GM19023 (cell line): Measurements from ENCODE around the gene MTMR8.
"Not testable (repeated sequence)": the region's sequence is repeated elsewhere in the genome, so short reads cannot be mapped to it uniquely, and the experiment has no call there.

ENCODE experiments used
- ATAC-seq: cut with Tn5 transposase; IDR thresholded peaks from one replicate; pipeline ENCODE4 v1.9.1; 2021; ENCODE audit warnings: mild to moderate bottlenecking, moderate library complexity; ENCODE audit not compliant: unreplicated experiment

MTMR8 gene

DNA sequence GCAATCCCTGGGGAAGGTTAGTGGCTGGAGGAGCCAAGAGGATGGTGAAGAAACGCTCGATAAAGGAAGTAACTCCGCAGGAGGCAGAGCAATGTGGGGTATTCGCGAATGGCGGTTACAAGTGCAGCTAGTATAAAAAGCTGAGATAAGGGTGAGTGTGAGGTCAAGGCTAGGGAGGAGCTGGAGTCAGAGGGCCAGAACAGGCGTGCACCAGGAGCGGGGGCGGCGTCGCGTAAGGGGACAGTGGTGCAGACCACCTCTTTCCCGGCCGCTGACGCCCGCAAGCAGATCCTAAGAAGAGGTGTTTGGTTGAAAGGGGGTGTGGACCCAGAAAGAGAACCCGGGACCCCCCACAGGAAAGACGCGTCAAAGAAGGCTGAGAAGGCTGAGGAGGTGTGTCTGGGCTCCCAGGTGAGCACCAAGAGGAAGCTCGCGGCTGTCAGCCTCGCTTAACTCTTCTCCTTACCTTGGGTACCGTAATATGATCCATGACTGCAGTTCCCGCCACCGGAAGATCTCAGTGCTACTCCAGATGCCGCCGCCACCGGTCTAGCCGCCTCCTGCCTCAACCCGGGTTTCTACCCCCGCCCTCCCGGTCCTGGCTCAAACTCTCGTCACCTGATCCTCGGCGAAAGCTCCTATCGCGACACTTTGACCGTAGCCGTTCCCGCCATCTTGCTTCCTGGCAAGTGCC is at the start of gene MTMR8:
MTMR8 (minus strand) TSS at position 579 of the 694 bp plus-strand sequence; CDS start at position 490, 89 bp downstream.
- peak; percentile 94 for ATAC-seq

DNA sequence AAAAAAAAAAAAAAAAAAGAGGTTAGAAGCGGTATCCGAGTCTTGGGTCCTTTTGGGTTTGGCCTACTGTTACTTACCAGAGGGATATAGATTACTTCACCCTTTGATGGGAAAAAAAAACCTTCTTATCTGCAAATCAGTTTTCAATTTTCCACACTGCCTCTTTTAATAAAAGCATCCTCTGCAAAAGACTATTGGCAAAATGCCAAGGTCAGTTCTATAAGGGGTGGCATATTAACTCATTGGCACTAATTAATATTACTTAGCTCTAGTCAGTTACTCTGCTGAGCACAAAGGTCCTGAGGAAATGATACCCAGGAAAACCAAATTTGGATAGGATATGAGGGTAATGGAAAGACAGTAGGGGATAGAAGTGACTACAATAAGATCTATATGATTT is 44.3 kb upstream of the MTMR8 start:
- ATAC-seq, result no peak

DNA sequence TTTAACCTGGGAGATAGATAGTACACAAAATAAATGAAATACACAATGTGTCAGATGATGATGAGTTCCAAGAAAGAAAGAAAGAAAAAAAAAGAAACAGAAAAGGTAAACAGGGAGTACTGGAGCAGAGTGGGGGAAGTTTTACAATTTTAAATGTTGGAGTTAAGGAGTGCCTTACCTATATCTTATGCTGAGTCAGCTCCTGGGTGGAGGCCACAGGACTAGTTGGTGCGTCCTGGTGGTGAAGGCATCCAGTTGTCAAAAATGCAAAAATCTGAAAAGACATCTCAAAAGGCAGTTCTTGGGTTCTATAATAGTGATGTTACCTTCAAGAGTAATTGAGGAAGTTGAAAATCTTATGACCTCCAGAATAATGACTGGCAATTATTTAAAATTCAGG is 42.4 kb upstream of the MTMR8 start:
- no peak for ATAC-seq

DNA sequence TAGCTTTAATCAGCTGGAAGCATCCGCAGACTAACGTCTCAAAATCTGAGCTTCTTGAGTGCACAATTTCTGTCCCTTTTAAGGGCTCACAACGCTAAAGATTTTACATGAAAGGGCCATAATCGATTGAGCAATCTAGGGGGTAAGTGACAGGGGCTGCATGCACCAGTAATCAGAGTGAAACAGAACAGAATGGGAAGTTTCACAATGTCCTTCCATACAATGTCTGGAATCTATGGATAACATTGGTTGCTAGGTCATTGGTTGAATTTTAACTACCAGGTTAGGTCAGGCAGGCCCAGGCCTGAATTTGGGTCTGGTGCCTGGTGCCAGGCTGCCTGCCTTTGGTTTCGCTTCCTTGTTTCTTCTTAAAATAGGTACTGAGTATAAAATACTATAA is 42.0 kb upstream of the MTMR8 start:
- no peak for ATAC-seq

DNA sequence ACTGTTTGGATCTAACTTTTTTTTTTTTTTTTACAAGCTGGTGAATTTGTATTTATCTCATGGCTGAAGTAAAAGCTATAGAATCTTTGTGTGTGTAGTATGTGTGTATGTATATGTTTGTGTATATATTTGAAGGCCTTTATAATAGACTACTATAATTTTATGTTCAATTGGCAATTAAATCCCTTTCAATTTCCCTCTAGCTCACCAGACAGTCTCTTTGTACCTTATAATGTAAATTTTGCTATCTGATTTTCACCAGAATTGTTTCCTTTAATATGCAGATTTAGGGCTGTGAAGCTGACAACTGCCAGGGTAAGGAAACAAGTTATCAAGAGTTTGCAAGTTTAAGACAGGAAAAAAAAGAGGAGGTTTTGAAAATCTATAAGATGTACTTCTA is 33.1 kb upstream of the MTMR8 start:
- ATAC-seq, result no peak

DNA sequence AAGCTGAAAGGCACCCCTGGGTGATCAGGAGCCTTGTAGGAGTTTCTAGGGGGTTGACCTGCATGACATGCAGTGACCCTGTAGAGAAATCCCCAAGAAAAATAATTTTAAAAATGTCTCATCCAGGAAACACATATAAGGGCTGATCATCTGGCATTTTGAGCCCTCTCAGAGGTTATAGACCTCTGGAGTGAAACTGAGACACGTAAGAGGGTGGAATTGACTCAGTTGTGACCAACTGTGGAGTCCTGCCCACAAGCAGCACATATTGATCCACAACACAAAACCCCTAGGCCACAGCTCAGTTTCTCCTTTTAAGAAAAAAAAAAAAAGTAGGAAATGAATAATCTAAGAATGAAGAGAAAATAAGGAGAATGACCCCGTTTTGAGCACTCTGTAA is 32.5 kb upstream of the MTMR8 start:
- peak; percentile 78 for ATAC-seq

DNA sequence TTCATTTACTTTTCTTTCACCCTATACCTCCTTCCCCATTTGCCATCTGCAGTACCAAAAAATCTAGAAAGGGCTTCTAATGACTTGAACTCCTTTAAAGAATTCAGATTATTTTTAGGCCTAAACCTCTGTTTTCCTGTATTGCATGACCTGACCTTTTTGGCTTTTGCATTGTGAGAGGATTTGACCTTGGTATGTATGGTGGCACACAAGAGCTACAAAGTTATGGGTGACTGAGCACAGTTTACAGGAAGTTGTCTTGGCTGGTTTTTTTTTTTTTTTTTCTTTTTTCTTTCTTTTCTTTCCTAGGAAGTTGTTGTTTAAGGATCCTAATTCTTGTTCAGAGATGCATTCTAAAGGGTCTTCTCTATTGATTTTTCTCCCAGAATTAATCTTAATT is 32.0 kb upstream of the MTMR8 start:
- peak; percentile 36 for ATAC-seq

DNA sequence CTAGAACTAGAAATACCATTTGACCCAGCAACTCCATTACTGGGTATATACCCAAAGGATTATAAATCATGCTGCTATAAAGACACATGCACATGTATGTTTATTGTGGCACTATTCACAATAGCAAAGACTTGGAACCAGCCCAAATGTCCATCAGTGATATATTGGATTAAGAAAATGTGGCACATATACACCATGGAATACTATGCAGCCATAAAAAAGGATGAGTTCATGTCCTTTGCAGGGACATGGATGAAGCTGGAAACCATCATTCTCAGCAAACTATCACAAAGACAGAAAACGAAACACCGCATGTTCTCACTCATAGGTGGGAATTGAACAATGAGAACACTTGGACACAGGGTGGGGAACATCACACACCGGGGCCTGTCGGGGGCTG is 14.5 kb upstream of the MTMR8 start:
- not testable (repeated sequence) for ATAC-seq

DNA sequence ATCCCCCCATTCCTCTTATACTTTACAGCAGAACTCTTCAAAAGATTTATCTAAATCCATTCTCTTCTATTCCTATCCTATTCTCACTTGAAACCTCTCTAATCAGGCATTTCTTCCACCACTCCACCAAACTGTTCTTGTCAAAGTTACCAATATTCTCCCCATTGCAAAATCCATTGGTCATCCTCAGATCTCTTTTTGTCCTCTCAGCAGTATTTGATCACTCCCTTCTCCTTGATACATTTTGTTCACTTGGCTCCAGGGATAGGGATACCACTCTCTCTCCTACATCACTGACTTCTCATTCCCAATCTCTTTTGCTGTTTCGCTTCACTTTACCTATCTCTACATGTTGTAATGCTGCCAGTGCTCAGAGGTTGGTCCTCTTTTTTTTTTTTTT is 2.8 kb upstream of the MTMR8 start:
- no peak for ATAC-seq

DNA sequence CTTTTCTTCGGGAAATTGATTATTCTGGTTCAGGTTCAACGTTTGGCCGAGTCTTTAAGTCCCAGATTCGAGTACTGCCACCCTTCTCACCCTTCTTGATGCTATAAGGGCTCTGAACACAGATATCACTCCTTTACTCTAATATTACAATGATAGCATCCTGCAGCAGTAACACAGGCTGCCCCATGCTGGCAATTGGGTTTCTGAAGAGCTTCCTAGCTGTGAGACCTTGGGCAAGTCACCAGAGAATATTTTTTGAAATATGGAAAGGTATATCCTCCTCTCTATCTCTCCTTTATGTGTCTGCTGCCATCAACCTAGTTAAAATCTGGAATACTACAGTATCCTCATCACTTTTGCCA is 297 bp upstream of the MTMR8 start:
- peak; percentile 26 for ATAC-seq

DNA sequence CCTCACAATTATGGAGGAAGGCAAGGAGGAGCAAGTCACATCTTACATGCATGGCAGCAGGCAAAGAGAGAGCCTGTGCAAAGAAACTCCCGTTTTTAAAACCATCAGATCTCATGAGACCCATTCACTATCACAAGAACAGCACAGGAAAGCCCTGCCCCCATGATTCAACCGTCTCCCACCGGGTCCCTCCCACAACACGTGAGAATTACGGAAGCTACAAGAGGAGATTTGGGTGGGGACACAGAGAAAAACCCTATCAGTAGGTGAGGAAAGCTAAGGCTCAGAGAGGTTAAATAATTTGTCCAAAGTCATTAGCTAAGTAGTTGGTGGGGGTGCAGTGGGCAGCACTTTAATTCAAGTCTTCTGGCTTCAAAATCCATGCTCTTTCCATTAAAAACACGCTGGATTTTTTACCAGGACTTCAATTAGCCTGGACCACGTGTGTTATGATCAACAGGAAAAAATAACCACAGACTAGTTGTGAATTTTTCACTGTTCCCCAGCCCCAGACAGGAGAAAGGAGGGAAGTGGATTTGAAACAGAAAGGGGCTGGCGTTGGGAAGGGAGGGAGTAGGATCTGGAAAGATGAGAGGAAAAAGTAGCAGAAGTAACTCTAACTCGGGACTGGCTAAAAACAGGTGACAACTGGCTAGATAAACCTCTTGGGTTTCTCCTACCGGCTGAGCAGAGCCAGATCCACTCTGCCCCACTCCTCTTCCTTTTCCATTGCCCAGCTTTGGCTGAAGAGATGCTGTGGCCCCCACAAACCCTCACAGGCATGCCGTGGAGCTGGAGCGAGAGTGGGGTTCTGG is 986 bp downstream of the MTMR8 start:
- peak; percentile 14 for ATAC-seq

DNA sequence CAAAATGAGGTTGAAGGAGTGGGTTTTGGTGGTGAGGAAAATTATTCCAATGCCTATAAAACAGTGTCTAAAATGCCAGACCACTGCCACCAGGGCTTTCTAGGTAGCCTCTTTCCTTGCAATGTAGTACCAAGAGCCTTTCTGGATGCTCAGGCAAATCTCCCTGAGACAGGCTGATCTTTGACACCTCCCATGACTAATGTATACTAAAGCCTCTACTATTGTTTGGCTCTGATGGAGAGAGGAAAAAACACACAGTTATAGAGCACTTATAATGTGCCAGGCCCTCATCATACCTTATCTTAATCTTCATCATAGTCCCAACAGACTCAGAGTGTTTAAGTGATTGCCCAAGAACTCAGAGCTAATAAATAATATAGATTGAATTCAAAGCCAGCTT is 5.8 kb downstream of the MTMR8 start:
- no peak for ATAC-seq

DNA sequence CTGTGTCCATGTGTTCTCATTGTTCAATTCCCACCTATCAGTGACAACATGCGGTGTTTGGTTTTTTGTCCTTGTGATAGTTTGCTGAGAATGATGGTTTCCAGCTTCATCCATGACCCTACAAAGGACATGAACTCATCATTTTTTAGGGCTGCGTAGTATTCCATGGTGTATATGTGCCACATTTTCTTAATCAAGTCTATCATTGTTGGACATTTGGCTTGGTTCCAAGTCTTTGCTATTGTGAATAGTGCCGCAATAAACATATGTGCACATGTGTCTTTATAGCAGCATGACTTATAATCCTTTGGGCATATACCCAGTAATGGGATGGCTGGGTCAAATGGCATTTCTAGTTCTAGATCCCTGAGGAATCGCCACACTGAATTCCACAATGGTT is 14.5 kb downstream of the MTMR8 start:
- not testable (repeated sequence) for ATAC-seq

DNA sequence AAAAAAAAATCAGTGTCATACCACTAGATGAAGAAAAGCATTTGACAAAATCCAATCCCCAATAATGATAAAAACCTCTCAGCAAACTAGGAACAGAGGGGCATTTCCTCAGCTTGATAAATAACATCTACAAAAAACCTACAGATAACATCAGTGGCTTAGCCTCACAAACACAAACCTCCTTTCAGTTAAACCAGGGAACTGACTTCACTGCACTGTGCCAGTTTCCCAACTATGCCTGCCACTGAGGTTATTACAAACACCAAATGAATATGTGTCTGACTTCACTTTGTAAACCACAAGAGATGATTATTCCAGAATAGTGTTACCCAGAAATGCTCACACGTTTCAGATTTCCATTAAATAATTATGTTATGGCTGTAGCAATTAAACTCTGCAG is 15.3 kb downstream of the MTMR8 start:
- ATAC-seq, result no peak

DNA sequence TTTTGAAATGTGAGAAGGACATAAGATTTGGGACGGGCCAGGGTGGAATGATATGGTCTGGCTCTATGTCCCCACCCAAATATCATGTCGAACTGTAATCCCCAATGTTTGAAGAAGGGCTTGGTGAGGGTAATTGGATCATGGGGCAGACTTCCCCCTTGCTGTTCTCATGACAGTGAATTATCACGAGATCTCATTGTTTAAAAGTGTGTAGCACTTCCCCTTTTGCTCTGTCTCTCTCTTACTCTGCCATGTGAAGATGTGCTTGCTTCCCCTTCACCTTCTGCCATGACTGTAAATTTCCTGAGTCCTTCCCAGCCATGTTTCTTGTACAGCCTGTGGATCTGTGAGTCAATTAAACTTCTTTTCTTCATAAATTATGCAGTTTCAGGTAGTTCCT is 17.5 kb downstream of the MTMR8 start:
- no peak for ATAC-seq

DNA sequence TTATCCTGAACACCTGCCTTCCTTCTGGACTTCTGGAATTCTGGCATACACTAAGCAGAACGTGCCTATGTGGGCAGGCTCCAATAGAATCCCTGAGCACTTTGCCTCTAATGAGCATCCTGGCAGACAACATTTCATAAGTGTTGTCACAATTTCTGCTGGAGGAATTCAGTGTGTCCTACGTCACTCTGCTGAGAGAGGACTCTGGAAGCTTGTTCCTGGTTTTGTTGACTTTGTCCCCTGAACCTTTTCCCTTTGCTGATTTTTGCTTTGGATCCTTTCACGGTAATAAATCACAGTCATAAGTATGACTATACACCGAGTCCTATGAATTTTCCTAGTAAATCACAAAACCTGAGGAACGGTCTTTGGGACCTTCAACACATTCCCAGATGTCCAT is 43.2 kb downstream of the MTMR8 start:
- no peak for ATAC-seq

DNA sequence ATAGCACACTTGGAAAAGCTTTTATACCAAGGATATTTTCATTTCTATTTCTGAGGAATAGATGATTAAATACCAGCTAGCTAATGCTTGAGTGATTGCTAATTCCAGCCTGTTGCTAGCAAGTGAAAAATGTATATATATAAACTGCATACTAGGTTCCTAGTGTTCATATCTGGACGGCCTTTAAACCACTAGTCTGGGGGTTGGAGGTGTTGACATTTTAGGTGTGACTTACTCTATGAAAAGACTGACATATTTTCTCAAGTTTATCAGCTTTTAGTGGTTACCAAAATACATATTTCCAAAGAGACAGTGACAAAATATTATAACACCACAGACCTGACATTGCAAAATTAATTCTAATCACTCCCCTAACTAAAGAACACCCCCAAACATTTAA is 44.7 kb downstream of the MTMR8 start:
- no peak for ATAC-seq

DNA sequence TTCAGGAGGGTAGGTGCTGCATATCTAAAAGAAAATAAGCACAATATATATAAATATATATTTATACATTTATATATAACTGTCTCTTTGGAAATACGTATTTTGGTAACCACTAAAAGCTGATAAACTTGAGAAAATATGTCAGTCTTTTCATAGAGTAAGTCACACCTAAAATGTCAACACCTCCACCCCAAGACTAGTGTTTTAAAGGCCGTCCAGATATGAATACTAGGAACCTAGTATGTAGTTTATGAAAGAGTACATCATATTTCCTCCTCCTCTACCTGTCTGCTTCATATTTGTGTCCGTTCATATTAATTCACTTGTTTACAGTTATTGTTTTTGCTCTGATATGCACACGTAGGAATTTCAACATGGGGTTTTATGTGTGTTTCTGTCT is 45.2 kb downstream of the MTMR8 start:
- no peak for ATAC-seq

DNA sequence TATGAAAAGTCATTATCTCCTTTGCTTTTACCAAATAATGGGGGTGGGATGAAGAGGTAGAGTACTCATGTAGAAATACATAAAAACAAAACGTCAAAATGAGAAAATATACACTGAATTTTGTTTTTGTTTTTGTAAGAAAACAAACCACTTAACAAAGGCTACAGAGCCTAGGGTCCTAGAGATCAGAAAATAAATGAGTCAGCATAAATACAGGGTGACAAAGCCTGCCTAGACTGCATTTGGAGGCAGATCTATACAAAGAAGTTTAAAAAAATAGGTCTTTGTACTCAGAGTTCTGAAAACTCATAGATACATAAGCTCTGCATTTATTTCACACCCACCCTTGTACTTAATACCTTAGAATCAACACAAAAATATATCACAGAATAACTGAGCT is 52.4 kb downstream of the MTMR8 start:
- ATAC-seq, result no peak

DNA sequence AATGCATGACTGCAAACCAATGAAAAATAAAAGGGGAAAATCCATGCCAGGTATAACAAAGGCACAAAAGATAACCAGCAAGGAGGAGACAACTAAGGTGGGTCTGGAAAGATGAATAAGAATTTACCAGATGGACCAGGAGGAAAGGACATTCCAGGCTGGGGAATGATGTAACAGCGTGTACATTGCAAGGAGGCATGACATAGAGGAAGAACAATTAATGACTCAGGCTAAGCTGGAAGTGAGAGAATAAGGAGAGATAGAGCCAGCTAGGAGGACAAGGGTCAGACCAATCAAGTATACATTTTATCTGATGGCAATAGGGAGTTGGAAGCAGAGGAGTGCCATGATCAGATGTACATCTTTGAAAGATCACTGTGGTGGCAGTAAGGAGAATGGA is 57.0 kb downstream of the MTMR8 start:
- ATAC-seq, result no peak

DNA sequence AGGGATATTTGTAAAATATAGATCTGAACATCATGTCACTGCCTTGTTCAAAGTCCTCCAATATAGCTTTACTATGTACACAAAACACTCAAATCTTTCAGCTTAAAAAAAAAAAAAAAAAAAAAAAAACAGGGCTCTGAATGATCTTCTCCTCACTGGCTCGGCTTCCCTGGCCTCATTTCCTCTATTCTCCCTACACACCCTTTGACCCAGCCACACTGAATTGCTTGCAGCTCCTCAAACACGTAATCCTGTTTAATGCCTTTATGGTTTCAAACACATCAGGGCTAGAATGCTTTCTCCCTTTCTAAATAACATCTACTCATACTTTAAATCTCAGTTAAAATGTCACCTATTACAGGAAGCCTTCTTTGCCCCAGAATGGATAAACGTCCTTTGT is 60.8 kb downstream of the MTMR8 start:
- ATAC-seq, result no peak

DNA sequence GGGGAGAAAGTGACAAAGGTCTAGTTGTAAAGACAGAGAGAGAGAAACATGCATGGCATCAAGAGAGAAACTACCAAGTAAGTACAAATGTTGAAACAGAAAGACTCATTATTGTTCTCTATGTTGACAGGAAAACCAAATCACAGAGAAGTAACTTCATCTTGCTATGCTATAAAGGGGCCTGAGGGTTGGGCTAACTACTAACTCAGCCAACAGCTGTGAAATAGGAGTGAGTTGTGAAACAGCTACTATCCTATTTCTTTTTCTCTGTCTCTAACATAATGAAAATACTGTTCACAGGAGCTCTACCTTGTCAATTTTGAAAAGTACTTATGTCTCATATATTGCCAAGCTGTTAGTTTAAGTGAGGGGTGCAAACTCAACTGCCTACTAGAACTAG is 65.0 kb downstream of the MTMR8 start:
- no peak for ATAC-seq

DNA sequence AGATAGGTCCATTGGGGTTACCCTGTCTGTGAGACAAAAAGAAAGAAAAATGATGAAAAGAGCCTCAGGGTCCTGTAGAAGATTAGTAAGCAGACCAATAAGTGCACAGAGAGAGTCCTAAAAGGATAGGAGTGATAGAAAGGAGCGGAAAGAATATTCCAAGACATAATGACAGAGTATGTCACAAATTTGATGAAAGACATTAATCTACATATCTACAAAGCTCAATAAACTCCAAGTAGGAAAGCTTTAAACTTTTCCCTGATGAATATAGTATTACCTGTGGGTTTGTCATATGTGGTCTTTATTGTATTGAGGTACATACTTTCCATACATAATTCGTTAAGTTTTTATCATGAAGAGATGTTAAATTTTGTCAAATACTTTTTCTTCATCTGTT is 73.7 kb downstream of the MTMR8 start:
- no peak for ATAC-seq
